Activated naive CD8-positive, alpha-beta T cell (primary cell): Measurements from ENCODE around the gene ST6GALNAC3.

Experiments used
- H3K27ac Mint-ChIP-seq: one replicate; pipeline ENCODE4 v1.8.0; 2021; ENCODE audit warnings: mixed read lengths
- H3K27me3 Mint-ChIP-seq: one replicate; pipeline ENCODE4 v1.8.0; 2021; ENCODE audit warnings: mixed read lengths
- H3K36me3 Mint-ChIP-seq: one replicate; pipeline ENCODE4 v1.8.0; 2021; ENCODE audit warnings: mixed read lengths
- H3K4me1 Mint-ChIP-seq: one replicate; pipeline ENCODE4 v1.8.0; 2021; ENCODE audit warnings: low read depth, mixed read lengths
- H3K4me3 Mint-ChIP-seq: one replicate; pipeline ENCODE4 v1.8.0; 2021; ENCODE audit warnings: mild to moderate bottlenecking, mixed read lengths
- H3K9me3 Mint-ChIP-seq: one replicate; pipeline ENCODE4 v1.8.0; 2021; ENCODE audit warnings: low read depth, mixed read lengths

The ST6GALNAC3 gene

DNA sequence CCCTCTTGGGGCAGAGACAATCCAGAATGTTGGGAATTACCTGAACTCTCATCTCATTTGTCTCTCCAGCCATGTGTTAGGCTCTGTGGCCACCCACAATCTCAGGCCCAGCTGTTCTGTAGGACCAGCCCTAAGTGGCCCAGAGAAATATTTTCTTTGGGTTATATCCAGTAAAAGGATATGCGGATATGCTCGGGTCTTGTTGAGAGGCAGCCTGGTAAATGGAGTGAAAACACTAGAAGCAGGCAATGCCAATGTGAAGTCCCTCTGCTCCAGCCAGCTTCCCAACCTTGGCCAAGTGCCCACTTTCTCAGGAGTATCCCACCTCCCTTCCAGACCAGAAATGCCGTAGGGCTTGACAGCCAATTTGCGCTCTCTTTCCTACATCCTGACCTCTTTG lies 192.2 kb downstream of the ST6GALNAC3 start:
- Mint-ChIP-seq H3K4me1 (peaks cover 65% of the 10 kb centered on the region), H3K36me3 (peaks cover 5% of the 10 kb centered on the region), H3K27ac (peak overlapping the region; percentile 92), H3K27me3 (no peaks in the 10 kb centered on the region), H3K9me3 (no peaks in the 10 kb centered on the region), H3K4me3 (peak overlapping the region; percentile 48)

DNA sequence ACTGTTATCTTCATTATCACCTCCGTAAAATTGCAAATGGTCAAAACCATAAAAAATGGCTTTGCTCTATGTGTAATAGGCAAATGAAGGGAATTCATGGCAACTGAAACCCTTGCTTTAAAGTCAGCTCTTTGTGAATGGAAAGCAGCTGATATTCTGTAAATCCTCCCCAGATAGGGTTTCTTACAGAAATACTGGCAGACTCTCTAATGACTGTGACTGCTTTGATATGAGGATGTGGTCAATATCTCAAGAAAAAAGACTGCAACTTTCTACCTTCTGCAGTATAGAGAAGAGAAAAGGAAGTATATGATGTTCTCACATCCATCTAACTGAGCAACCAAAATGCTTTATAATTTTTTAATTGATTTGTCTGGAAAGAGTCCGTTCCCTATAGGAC lies 193.1 kb downstream of the ST6GALNAC3 start:
- Mint-ChIP-seq H3K27ac (peak overlapping the region; percentile 92), H3K9me3 (no peaks in the 10 kb centered on the region), H3K36me3 (peaks cover 2% of the 10 kb centered on the region), H3K4me1 (peaks cover 62% of the 10 kb centered on the region), H3K27me3 (no peaks in the 10 kb centered on the region), H3K4me3 (peak overlapping the region; percentile 48)

DNA sequence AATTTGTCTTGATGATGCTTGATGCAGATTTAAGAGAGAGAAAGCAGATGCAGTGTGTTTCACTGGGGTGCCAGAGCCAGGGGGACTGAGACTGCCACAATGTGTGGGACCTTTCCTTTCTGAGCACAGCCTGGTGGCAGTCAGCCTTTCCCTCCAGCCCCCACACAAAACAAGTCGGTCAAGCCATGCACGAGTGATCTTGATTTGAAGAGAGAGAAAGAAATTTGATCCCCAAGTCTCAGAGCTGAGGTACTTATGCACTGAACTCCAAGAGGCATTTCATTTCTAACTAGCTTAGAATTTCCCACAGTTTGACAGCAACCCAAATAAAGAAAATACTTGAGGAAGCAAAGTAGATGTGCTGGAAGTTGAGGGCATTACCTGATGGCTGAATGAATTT lies 193.8 kb downstream of the ST6GALNAC3 start:
- no peaks in the 10 kb centered on the region for H3K27me3 Mint-ChIP-seq
- peaks cover 68% of the 10 kb centered on the region for H3K4me1 Mint-ChIP-seq
- H3K9me3 Mint-ChIP-seq: no peaks in the 10 kb centered on the region
- H3K36me3 Mint-ChIP-seq: peaks cover 2% of the 10 kb centered on the region
- H3K4me3 Mint-ChIP-seq: peak overlapping the region; percentile 48
- peak overlapping the region; percentile 92 for H3K27ac Mint-ChIP-seq

GRCh38 chr1:76269155-76269554 lies 194.6 kb downstream of the ST6GALNAC3 start:
- peaks cover 2% of the 10 kb centered on the region for H3K36me3 Mint-ChIP-seq
- peak overlapping the region; percentile 55 for H3K4me3 Mint-ChIP-seq
- H3K4me1 Mint-ChIP-seq: peaks cover 73% of the 10 kb centered on the region

DNA sequence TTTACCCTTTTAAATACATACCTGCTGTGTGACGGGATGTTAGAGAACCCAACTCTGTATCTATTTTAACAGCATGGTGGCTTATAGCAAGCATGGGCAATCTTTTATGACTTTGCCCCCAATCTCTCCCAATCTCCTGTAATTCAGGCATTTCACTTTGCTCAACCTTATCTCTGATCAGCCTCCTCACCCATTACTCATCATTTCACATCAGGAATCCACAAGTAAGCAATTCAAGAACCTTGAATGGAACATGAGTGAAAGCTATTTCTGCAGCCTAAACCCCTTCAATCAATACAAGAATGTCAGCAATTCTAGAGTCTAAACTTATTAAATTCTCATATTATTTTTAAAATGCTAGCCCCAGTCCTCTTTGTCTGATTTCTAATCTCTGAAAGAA lies 199.8 kb downstream of the ST6GALNAC3 start:
- no peaks in the 10 kb centered on the region for H3K27me3 Mint-ChIP-seq
- peaks cover 40% of the 10 kb centered on the region for H3K4me1 Mint-ChIP-seq
- peak overlapping the region; percentile 68 for H3K27ac Mint-ChIP-seq
- no peaks in the 10 kb centered on the region for H3K9me3 Mint-ChIP-seq
- peaks cover 2% of the 10 kb centered on the region for H3K36me3 Mint-ChIP-seq
- H3K4me3 Mint-ChIP-seq: no peak overlapping the region

More at GRCh38 chr1:76269155-76269554, 194.6 kb downstream of the ST6GALNAC3 start:
- Mint-ChIP-seq H3K9me3 (no peaks in the 10 kb centered on the region), H3K27me3 (no peaks in the 10 kb centered on the region), H3K27ac (peak overlapping the region; percentile 92)

- Mint-ChIP-seq H3K36me3 (peaks cover 2% of the 10 kb centered on the region), H3K4me1 (peaks cover 36% of the 10 kb centered on the region), H3K27me3 (no peaks in the 10 kb centered on the region), H3K9me3 (no peaks in the 10 kb centered on the region), H3K4me3 (no peak overlapping the region), H3K27ac (no peak overlapping the region)
These were observed 200.2 kb downstream of the ST6GALNAC3 start for GRCh38 chr1:76274718-76275117.

DNA sequence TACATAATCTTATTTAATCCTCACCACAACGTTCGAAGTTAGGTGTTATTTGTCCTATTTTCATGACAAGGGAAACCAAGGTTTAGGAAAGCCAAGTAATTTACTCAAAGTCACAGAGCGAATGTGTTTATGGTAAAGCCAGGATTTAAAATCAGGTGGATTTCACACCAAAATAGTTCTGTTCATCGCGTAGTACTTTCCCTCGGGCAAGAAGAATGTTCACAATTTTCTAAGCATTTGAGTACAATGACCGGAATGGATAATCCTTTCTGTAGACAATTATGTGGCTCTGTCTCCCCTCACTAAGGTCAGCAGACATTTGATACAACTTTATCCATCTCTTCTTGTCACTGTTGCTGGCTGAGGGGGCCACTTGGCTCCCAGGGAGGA lies 204.2 kb downstream of the ST6GALNAC3 start:
- Mint-ChIP-seq H3K36me3 (peaks cover 2% of the 10 kb centered on the region), H3K9me3 (no peaks in the 10 kb centered on the region), H3K27ac (no peak overlapping the region), H3K27me3 (no peaks in the 10 kb centered on the region), H3K4me3 (no peak overlapping the region), H3K4me1 (peaks cover 9% of the 10 kb centered on the region)

GRCh38 chr1:76279101-76279748 lies 204.7 kb downstream of the ST6GALNAC3 start:
- H3K4me1 Mint-ChIP-seq: peaks cover 11% of the 10 kb centered on the region
- H3K27me3 Mint-ChIP-seq: no peaks in the 10 kb centered on the region
- H3K27ac Mint-ChIP-seq: no peak overlapping the region
- H3K36me3 Mint-ChIP-seq: peaks cover 2% of the 10 kb centered on the region
- no peaks in the 10 kb centered on the region for H3K9me3 Mint-ChIP-seq
- H3K4me3 Mint-ChIP-seq: no peak overlapping the region

DNA sequence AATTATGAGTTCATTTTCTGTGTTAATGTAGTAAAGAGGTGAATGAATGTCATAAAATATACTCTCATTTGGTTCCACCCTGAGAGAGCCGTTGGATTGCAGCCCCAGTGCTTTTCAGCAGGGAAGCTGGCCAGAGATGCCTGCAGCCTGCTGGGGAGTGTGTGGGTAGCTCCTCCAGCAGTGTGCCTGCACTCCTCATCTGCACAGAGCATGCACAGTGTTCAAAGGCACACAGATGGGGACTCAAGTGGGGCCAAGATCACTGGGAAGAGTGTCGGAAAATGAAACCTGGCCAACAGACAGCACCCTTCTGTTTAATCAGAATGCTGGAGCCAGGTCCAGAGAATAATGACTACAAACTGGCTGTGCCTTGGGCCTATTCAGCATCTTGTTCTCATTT lies 206.8 kb downstream of the ST6GALNAC3 start:
- H3K4me1 Mint-ChIP-seq: peaks cover 25% of the 10 kb centered on the region
- H3K27me3 Mint-ChIP-seq: no peaks in the 10 kb centered on the region
- H3K36me3 Mint-ChIP-seq: peaks cover 2% of the 10 kb centered on the region
- no peak overlapping the region for H3K4me3 Mint-ChIP-seq
- H3K9me3 Mint-ChIP-seq: no peaks in the 10 kb centered on the region
- no peak overlapping the region for H3K27ac Mint-ChIP-seq

- H3K27me3 Mint-ChIP-seq: no peaks in the 10 kb centered on the region
- H3K27ac Mint-ChIP-seq: peak overlapping the region; percentile 41
- H3K4me3 Mint-ChIP-seq: no peak overlapping the region
- peaks cover 59% of the 10 kb centered on the region for H3K4me1 Mint-ChIP-seq
- no peaks in the 10 kb centered on the region for H3K9me3 Mint-ChIP-seq
- peaks cover 4% of the 10 kb centered on the region for H3K36me3 Mint-ChIP-seq
These were observed 210.3 kb downstream of the ST6GALNAC3 start for GRCh38 chr1:76284842-76285241.

- peaks cover 67% of the 10 kb centered on the region for H3K4me1 Mint-ChIP-seq
These were observed 211.1 kb downstream of the ST6GALNAC3 start for GRCh38 chr1:76285578-76286135.

GRCh38 chr1:76287917-76288316 lies 213.4 kb downstream of the ST6GALNAC3 start:
- H3K36me3 Mint-ChIP-seq: peaks cover 4% of the 10 kb centered on the region
- H3K9me3 Mint-ChIP-seq: no peaks in the 10 kb centered on the region
- H3K4me1 Mint-ChIP-seq: peaks cover 79% of the 10 kb centered on the region
- H3K27ac Mint-ChIP-seq: peak overlapping the region; percentile 29
- H3K4me3 Mint-ChIP-seq: no peak overlapping the region
- H3K27me3 Mint-ChIP-seq: no peaks in the 10 kb centered on the region

More at GRCh38 chr1:76285578-76286135, 211.1 kb downstream of the ST6GALNAC3 start:
- peak overlapping the region; percentile 35 for H3K4me3 Mint-ChIP-seq
- no peaks in the 10 kb centered on the region for H3K9me3 Mint-ChIP-seq
- no peaks in the 10 kb centered on the region for H3K27me3 Mint-ChIP-seq
- peak overlapping the region; percentile 82 for H3K27ac Mint-ChIP-seq
- H3K36me3 Mint-ChIP-seq: peaks cover 4% of the 10 kb centered on the region

GRCh38 chr1:76288758-76289483 lies 214.4 kb downstream of the ST6GALNAC3 start:
- peak overlapping the region; percentile 28 for H3K4me3 Mint-ChIP-seq
- H3K4me1 Mint-ChIP-seq: peaks cover 84% of the 10 kb centered on the region
- no peaks in the 10 kb centered on the region for H3K27me3 Mint-ChIP-seq
- peak overlapping the region; percentile 90 for H3K27ac Mint-ChIP-seq
- H3K36me3 Mint-ChIP-seq: peaks cover 2% of the 10 kb centered on the region
- H3K9me3 Mint-ChIP-seq: no peaks in the 10 kb centered on the region

GRCh38 chr1:76289692-76290091 lies 215.1 kb downstream of the ST6GALNAC3 start:
- Mint-ChIP-seq H3K9me3 (no peaks in the 10 kb centered on the region), H3K36me3 (peaks cover 2% of the 10 kb centered on the region), H3K27ac (peak overlapping the region; percentile 90), H3K4me1 (peaks cover 85% of the 10 kb centered on the region), H3K4me3 (peak overlapping the region; percentile 11), H3K27me3 (no peaks in the 10 kb centered on the region)

GRCh38 chr1:76290271-76290670 lies 215.7 kb downstream of the ST6GALNAC3 start:
- peaks cover 2% of the 10 kb centered on the region for H3K36me3 Mint-ChIP-seq
- H3K27me3 Mint-ChIP-seq: no peaks in the 10 kb centered on the region
- peak overlapping the region; percentile 90 for H3K27ac Mint-ChIP-seq
- no peak overlapping the region for H3K4me3 Mint-ChIP-seq
- no peaks in the 10 kb centered on the region for H3K9me3 Mint-ChIP-seq
- H3K4me1 Mint-ChIP-seq: peaks cover 86% of the 10 kb centered on the region
